IgD-negative memory B cell (primary cell): ENCODE data around the gene FAM174C. TPM values are rescaled to one million over a fixed set of nuclear protein-coding genes. Genes with fewer than 3 reads are reported as not detected.
A peak's percentile ranks its signal among the peaks of the same experiment; 100 is the strongest.

Experiments
- H3K27ac Mint-ChIP-seq, 3 donors: one replicate each; pipeline ENCODE4 v1.8.0; 2020 to 2022; ENCODE audit warnings: mild to moderate bottlenecking in 3 of 3, mixed read lengths in 3 of 3, moderate library complexity in 1 of 3
- H3K27me3 Mint-ChIP-seq: one replicate; pipeline ENCODE4 v1.8.0; 2021; ENCODE audit warnings: mixed read lengths
- H3K36me3 Mint-ChIP-seq: one replicate; pipeline ENCODE4 v1.8.0; 2020; ENCODE audit warnings: mild to moderate bottlenecking, mixed read lengths
- H3K4me1 Mint-ChIP-seq, 3 donors: one replicate each; pipeline ENCODE4 v1.8.0; 2020 to 2022; ENCODE audit warnings: mixed read lengths in 3 of 3, mild to moderate bottlenecking in 1 of 3
- H3K4me3 Mint-ChIP-seq, 4 donors: one replicate each; pipeline ENCODE4 v1.8.0; 2020 to 2022; ENCODE audit warnings: mild to moderate bottlenecking in 4 of 4, mixed read lengths in 4 of 4, moderate library complexity in 3 of 4
- H3K9me3 Mint-ChIP-seq, 3 donors: one replicate each; pipeline ENCODE4 v1.8.0; 2020 to 2021; ENCODE audit warnings: mixed read lengths in 3 of 3, mild to moderate bottlenecking in 1 of 3
- polyA plus RNA-seq: library from polyadenylated mRNA; unstranded; fragments of 300-500 nt; fragmentation: Illumina TruSeq; gene quantifications from one replicate; pipeline ENCODE4 v1.2.3, GENCODE V29; 2021

Gene FAM174C
- 115 TPM for polyA plus RNA-seq

DNA sequence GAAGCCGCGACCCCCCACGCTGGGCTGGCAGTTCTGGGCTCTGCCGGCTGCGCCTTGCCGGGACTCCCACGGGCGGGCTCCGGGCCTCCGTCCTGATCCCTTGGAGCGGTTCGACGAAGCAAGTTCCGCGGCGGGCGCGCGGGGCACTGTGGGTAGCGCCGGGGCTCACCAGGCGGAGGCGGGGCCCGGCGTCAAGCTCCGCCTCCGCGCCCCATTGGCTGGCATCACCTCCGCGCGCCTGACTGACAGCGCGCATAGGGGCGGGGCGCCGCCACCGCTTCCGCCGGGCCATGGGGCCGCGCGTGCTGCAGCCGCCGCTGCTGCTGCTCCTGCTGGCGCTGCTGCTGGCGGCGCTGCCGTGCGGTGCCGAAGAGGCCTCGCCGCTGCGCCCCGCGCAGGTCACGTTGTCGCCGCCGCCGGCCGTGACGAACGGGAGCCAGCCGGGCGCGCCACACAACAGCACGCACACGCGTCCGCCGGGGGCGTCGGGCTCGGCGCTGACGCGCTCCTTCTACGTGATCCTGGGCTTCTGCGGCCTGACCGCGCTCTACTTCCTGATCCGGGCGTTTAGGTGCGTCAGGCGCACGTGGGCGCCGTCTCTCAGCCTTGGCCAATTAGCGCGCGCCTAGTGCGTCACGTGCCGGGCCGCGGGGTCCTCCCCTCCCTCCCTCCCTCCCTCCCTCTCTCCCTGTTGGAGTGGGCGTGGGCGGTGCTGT, at the start of gene FAM174C:
Gene FAM174C, plus strand, starts transcription at position 271 of the 716 bp plus-strand sequence. Its CDS starts 20 bp downstream, at position 291.
- Mint-ChIP-seq H3K4me3 (peak within 1 kb of the TSS; percentile 83 to 95 (median 91)), H3K36me3 (peaks cover 10% of the 10 kb centered on the region), H3K4me1 (peaks cover 26 to 32% (median 31%) of the 10 kb centered on the region in 3 donors), H3K9me3 (no peaks in the 10 kb centered on the region), H3K27me3 (peaks cover 1% of the 10 kb centered on the region), H3K27ac (peak within 1 kb of the TSS; percentile 95 to 97 (median 97))

DNA sequence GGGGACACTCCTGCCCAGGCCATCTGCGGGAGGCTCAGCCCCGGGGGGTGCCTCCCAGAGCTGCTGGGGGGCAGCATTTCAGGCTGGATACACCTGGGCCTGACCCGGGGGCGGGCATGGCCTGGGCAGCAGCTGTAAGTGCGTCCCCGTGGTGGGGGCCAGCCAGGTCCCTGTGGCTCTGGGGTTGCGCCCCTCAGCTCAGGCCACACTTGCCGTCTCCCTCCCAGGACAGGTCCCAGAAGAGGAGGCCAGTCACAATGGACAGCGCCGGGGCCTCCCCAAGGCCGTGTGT, 49.2 kb upstream of the FAM174C start:
- H3K36me3 Mint-ChIP-seq: no peaks in the 10 kb centered on the region
- peaks cover 0 to 1% (median 0%) of the 10 kb centered on the region in 3 donors for H3K4me1 Mint-ChIP-seq
- H3K27me3 Mint-ChIP-seq: no peaks in the 10 kb centered on the region
- no peaks in the 10 kb centered on the region for H3K9me3 Mint-ChIP-seq
- H3K4me3 Mint-ChIP-seq: no peak overlapping the region
- H3K27ac Mint-ChIP-seq: no peak overlapping the region

DNA sequence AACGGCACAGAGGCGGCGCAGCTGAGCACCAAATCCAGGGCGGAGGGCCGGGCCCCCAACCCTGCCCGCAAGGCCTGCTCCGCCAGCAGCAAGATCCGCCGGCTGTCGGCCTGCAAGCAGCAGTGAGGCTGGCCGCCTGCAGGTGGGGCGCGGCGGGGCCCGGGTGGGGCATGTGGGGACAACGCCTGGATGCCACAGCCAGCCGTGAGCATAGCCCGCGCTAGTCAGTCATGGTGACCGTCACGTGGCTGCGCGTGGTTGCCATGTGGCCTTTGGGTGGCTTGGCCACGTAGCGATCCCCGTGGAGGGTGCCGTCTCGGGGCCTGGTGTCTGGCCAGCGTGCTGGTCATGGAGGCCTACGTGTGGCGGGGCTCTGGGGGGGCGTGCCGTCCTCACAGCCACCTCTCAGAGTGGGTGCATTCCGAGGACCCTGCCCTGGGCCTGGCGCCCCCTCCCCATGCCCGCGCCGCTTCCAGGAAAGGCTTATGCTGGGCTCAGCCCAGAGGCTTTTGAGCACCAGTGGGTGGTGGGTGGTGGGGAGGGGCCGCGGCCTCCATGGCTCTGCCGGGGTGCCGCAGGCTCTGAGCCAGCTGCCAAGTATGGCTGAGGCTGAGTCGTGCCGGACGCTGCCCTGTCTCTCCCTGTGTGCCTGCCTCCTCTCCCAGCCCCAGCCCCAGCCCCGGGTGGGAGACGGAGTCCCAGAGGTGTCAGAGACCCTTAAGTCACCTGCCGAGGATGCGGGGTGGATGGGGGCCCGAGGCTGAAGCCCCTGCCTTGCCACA, 48.6 kb upstream of the FAM174C start:
- H3K9me3 Mint-ChIP-seq: no peaks in the 10 kb centered on the region
- no peak overlapping the region for H3K27ac Mint-ChIP-seq
- H3K4me1 Mint-ChIP-seq: peaks cover 0 to 1% (median 0%) of the 10 kb centered on the region in 3 donors

DNA sequence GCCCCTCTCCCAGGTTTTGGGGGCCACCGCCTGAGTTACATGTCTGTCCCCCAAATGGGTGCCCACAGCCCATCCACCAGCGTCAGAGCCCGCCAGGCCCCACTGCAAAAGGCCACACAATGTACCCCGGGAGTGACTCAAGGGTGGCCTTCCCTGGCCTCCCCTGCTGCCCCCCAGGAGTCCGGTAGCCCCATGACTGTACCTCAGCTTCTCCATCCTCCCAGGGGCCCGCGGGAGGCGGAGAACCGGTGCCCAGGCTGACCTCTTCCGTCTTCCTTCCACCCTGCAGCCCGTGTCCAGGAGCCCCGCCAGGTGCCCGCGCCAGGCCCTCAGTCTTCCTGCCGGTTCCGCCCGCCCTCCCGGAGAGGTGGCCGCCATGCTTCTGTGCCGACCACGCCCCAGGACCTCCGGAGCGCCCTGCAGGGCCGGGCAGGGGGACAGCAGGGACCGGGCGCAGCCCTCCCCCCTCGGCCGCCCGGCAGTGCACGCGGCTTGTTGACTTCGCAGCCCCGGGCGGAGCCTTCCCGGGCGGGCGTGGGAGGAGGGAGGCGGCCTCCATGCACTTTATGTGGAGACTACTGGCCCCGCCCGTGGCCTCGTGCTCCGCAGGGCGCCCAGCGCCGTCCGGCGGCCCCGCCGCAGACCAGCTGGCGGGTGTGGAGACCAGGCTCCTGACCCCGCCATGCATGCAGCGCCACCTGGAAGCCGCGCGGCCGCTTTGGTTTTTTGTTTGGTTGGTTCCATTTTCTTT, 47.9 kb upstream of the FAM174C start:
- H3K4me1 Mint-ChIP-seq: peaks cover 0 to 1% (median 0%) of the 10 kb centered on the region in 3 donors

More for the DNA sequence above, 48.6 kb upstream of the FAM174C start:
- no peak overlapping the region for H3K4me3 Mint-ChIP-seq
- no peaks in the 10 kb centered on the region for H3K36me3 Mint-ChIP-seq
- H3K27me3 Mint-ChIP-seq: no peaks in the 10 kb centered on the region

DNA sequence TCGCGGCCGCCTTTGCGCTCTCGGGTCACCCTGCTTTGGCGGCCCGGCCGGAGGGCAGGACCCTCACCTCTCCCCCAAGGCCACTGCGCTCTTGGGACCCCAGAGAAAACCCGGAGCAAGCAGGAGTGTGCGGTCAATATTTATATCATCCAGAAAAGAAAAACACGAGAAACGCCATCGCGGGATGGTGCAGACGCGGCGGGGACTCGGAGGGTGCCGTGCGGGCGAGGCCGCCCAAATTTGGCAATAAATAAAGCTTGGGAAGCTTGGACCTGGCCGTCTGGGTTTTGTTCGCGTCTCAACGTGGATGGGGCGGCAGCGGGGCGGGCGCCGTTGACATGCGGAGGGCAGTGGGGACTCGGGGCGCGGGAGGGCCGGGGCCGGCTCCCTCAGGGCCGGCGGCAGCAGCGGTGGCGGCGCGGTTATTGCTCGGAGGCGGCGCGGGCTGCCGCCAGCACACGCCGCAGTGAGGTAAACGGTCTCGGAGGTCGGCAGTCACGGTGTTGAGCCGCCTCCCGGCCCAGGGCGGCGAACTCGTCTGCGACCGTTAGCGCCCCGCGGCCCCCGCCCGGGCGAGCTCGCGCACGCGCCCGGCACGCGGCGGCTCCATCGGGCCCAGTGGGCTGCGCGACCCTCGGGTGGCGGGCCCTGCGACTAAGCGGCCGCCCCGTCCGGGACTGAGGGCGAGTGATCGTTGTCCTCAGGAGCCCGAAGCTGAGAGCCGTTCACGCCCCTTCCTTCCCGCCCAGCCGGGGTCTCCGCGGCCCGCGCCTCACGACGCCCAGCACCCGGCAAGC, 47.0 kb upstream of the FAM174C start:
- no peaks in the 10 kb centered on the region for H3K4me1 Mint-ChIP-seq
- no peaks in the 10 kb centered on the region for H3K9me3 Mint-ChIP-seq
- H3K27me3 Mint-ChIP-seq: no peaks in the 10 kb centered on the region
- no peak overlapping the region for H3K27ac Mint-ChIP-seq
- no peaks in the 10 kb centered on the region for H3K36me3 Mint-ChIP-seq
- no peak overlapping the region for H3K4me3 Mint-ChIP-seq

More for the DNA sequence above, 47.9 kb upstream of the FAM174C start:
- Mint-ChIP-seq H3K9me3 (no peaks in the 10 kb centered on the region), H3K36me3 (no peaks in the 10 kb centered on the region), H3K4me3 (no peak overlapping the region), H3K27ac (no peak overlapping the region), H3K27me3 (no peaks in the 10 kb centered on the region)

DNA sequence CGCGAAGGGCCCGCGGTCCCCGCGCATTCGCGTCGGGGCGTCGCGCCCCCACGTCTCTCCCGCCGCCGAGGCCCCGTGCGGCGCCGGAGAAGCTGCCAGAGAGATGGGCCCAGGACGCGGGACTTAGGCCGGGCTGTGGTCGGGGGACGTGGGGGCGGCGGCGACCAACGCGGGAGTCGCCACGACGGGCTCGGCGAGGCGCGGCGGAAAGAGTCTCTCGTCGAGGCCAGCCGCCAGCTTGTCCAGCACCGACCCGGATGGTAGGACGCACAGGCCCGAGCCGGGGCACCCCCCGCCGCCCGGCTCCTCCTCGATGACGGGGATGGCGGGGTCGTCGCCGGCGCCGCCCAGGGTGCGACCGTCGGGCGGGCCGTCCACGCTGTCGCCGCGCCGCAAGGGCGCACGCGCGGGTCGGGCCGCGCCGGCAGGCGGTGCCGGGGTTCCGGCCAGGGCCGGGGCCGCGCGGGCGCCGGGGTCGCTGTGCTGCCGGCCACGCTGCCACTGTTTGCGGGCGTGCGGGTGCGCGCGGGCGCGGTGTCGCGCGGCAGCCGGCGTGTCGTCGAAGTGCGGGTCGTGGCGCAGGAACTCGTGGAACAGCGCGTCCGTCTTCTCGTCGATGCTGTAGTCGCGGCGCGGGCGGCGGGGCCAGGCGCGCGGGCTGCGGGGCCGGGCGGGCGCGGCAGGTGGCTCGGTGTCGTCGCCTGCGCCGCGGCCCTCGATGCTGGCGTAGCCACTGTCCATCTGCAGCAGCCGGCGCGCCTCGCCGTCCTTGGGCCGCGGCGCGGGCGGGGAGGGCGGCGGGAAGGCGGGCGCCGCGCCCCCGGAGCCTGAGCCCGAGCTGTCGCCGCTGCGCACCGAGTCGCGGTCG, 46.0 kb upstream of the FAM174C start:
- Mint-ChIP-seq H3K27me3 (no peaks in the 10 kb centered on the region), H3K4me3 (no peak overlapping the region), H3K9me3 (no peaks in the 10 kb centered on the region), H3K4me1 (no peaks in the 10 kb centered on the region), H3K36me3 (no peaks in the 10 kb centered on the region), H3K27ac (no peak overlapping the region)

DNA sequence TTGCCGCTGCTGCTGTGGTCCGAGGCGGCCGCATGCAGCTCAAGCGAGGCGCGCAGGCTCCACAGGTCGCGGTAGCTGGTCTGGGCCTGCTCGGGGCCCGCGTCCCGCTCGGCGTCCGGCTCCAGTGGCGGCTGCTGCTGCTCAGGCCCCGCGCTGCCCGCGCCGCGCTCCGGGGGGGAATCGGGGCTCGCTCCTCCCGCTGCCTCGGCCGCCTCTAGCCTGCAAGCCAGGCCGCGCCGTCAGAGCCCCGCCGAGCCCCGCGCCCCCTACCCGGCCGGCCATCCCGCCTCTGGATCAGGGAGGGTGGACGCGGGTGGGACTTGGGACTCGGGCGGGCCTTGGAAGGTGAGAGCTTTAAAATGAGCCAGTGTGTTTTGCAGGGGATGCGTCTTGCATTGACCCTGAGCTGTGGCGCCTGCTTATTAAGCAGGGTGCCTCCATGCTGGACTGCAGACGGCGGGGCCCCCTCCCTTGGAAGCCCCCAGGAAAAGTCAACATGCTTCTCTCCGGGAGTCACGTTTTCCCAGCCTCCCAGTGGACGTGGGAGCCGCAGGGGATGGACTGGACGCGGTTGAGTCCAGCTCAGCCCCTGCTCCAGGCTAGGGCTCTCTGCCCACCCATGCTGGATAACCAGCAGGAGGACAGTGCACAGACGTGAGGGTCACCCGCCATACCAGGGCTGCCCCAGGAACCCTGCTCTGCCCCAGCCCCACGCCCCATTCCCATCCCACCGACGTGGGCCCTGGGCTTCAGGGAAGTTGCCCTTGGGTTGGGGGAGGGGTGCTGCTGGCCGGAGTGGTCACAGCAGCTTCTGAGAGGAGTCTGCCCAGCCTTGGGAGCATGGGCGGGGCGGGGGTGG, 45.2 kb upstream of the FAM174C start:
- H3K9me3 Mint-ChIP-seq: no peaks in the 10 kb centered on the region
- no peak overlapping the region for H3K27ac Mint-ChIP-seq
- no peaks in the 10 kb centered on the region for H3K36me3 Mint-ChIP-seq
- no peak overlapping the region for H3K4me3 Mint-ChIP-seq
- H3K27me3 Mint-ChIP-seq: no peaks in the 10 kb centered on the region
- H3K4me1 Mint-ChIP-seq: no peaks in the 10 kb centered on the region

DNA sequence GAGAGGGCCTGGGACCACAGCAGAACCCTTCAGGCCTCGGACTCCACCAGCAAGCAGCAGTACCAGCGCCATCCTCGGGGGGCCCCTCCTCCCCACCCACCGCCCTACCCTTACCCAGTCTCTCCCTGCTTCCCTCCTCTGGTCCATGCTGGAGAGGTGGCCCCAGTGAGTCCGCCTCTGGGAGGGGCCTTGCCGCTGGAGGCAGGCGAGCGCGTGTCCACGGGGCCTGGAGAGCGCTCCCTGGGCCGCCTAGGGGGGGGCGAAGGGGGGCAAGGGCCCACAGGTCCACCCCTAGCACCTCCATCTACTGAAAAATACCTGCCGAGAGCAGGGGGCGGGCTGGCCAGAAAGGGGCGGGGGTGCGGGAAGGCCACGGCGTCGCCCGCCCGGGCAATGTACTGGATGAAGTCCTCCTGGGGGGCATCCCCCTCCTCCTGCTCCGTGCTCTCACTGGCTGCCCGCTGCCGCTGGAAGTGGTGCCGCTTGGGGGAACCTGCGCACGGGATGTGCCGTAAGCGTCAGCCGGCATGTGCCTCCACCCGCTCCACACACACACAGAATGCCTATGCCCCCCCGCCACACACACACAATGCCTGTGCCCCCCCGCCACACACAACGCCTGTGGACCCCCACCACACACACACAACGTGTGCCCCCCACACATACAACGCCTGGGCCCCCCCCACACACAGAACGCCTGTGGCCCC, 44.4 kb upstream of the FAM174C start:
- no peaks in the 10 kb centered on the region for H3K9me3 Mint-ChIP-seq
- no peak overlapping the region for H3K27ac Mint-ChIP-seq
- no peaks in the 10 kb centered on the region for H3K36me3 Mint-ChIP-seq
- H3K4me1 Mint-ChIP-seq: no peaks in the 10 kb centered on the region
- no peak overlapping the region for H3K4me3 Mint-ChIP-seq
- no peaks in the 10 kb centered on the region for H3K27me3 Mint-ChIP-seq

DNA sequence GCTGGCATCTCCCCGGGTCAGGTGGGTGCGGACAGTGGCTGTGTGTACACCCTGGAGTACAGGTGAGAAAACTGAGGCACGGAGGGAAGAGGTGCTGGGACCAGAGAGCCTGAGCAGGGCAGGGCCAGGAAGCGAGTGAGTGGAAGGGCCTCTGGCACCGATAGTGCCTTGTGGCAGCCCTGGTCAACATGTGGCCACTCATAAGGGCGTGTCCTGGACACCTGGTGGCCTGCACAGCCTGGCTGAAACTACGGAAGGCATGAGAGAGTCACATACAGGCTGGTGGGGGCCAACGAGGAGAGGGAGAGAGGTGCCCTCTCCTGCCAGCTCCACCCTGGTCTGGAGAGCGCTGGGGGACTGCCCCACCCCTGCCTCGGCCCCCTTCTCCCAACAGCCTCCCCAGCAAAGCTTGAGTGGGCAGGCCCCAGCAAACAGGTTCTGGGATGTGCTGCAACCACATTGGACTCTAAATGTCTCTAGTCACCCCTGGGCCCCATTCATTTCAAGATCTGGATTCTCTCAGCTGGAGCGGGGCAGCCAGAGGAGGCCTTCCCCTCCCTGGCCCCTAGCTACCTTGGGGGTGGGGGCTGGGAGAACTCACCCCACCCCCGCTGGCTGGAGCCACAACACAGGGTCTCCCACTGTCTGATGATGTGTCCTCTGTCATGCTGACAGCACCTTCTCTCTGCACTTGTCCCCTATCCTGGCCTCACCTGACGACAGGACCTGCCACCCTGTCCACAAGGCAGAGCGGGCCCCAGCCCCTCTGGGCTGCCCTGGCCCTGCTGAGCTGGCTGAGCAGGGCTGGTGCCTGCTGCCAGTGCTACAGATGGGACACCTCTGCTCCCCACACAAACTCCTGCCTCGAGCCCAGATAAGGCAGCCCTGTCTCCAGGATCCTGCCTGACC, 43.3 kb upstream of the FAM174C start:
- H3K9me3 Mint-ChIP-seq: no peaks in the 10 kb centered on the region
- H3K4me3 Mint-ChIP-seq: peak overlapping the region in 1 of 4 donors; percentile 78
- no peaks in the 10 kb centered on the region for H3K27me3 Mint-ChIP-seq
- no peaks in the 10 kb centered on the region for H3K36me3 Mint-ChIP-seq
- H3K4me1 Mint-ChIP-seq: no peaks in the 10 kb centered on the region
- peak overlapping the region in 1 of 3 donors; percentile 87 for H3K27ac Mint-ChIP-seq

DNA sequence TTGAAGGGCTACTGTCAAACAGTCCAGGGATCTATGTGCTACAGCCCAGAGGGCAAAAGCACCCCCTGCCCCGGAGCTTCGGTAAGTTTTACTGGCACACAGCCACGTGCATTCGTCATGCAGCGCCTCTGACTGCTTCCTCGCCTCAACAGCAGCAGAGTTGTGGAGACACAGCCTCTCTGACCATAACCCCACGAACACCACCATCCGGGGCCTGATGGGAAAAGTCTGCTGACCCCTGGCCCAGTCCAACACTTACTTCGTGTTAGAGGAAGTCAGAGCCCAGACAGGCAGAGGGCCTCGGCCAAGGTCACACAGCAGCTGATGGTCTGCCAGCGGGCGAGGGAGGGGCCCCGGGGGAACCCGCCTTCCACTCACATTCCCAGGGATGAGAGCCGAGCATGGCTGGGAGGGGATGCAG, 42.7 kb upstream of the FAM174C start:
- Mint-ChIP-seq H3K4me3 (peak overlapping the region in 2 of 4 donors; percentile 23 to 78), H3K27ac (peak overlapping the region in 1 of 3 donors; percentile 87), H3K36me3 (no peaks in the 10 kb centered on the region), H3K4me1 (no peaks in the 10 kb centered on the region), H3K27me3 (no peaks in the 10 kb centered on the region), H3K9me3 (no peaks in the 10 kb centered on the region)

DNA sequence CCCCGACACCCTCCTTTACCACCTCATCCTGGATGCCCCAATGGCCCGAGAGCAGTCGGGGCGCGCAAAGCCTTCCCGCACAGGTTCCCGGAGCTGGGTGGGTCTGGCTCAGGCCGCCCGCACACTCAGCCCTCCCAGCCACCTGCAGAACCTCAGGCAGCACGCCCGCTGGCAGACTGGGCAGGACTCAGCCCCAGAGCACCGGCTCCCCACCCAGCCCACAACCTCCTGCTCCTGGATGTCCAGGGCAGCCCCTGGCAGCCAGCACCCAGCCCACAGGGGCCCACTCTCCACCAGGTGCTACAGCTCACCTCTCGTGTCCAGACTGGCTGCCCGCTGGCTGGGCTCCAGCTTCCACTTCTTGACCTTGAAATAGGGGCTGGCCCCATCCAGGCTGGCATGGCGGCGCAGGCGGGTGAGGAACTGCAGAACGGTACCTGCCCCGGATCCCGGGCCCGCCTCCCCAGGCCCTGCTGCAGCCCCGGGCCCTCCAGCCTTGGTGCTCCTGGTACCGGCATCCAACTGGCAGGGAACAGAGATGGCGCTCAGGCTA, 42.1 kb upstream of the FAM174C start:
- Mint-ChIP-seq H3K36me3 (no peaks in the 10 kb centered on the region), H3K27ac (no peak overlapping the region), H3K27me3 (no peaks in the 10 kb centered on the region), H3K9me3 (no peaks in the 10 kb centered on the region), H3K4me1 (no peaks in the 10 kb centered on the region), H3K4me3 (peak overlapping the region in 1 of 4 donors; percentile 23)
